ENCODE results near the gene TP53.
"Not testable (repeated sequence)": the region's sequence is repeated elsewhere in the genome, so short reads cannot be mapped to it uniquely, and the experiment has no call there.

Gene TP53

GRCh38 chr17:7644775-7645174 lies 42.5 kb downstream of the TP53 start:
- H3K4me3 Mint-ChIP-seq: peak overlapping the region; percentile 4
- H3K9me3 Mint-ChIP-seq: no peaks in the 10 kb centered on the region
- H3K4me1 Mint-ChIP-seq (ENCODE audit: low read depth): peaks cover 34% of the 10 kb centered on the region
- no peaks in the 10 kb centered on the region for H3K36me3 Mint-ChIP-seq (ENCODE audit: low read depth)
- intact Hi-C loops (cut with micrococcal nuclease): no loop called here
- H3K27ac Mint-ChIP-seq: peak overlapping the region; percentile 48
- H3K27me3 Mint-ChIP-seq: peaks cover 17% of the 10 kb centered on the region

- H3K27ac Mint-ChIP-seq; H3K9me3 Mint-ChIP-seq; H3K4me3 Mint-ChIP-seq; H3K36me3 Mint-ChIP-seq (ENCODE audit: low read depth); intact Hi-C loops (cut with micrococcal nuclease); H3K27me3 Mint-ChIP-seq: not testable (repeated sequence)
- H3K4me1 Mint-ChIP-seq (ENCODE audit: low read depth): peaks cover 28% of the 10 kb centered on the region
These were observed 45.7 kb downstream of the TP53 start for GRCh38 chr17:7641635-7642034.

- Mint-ChIP-seq H3K4me1 (ENCODE audit: low read depth) (peaks cover 21% of the 10 kb centered on the region), H3K27ac (no peak overlapping the region), H3K27me3 (peaks cover 8% of the 10 kb centered on the region), H3K9me3 (no peaks in the 10 kb centered on the region), H3K36me3 (ENCODE audit: low read depth) (no peaks in the 10 kb centered on the region), H3K4me3 (no peak overlapping the region)
- intact Hi-C loops (cut with micrococcal nuclease): no loop called here
These were observed 46.5 kb downstream of the TP53 start for GRCh38 chr17:7640783-7641182.

DNA sequence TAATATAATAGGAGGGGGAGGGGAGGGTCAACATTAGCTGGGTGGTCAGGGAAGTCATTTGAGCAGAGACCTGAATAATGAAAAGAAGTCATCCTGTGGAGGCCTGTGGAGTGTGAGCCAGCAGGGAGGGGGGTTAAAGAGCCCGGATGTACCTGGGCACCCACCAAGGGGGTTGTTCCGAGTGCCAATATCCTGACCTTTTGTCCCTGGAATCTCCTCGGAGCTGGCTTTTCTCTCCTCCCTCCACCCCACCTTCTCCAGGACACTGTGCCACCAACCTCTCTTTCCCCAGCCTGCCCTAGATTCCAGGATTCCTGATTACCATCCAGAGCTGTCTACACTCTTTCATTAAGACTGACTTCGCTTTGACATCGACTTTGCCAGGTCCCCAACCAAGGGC lies 51.1 kb downstream of the TP53 start:
- no peaks in the 10 kb centered on the region for H3K36me3 Mint-ChIP-seq (ENCODE audit: low read depth)
- H3K27ac Mint-ChIP-seq: peak overlapping the region; percentile 8
- H3K4me3 Mint-ChIP-seq: no peak overlapping the region
- H3K9me3 Mint-ChIP-seq: no peaks in the 10 kb centered on the region
- H3K27me3 Mint-ChIP-seq: peaks cover 14% of the 10 kb centered on the region
- intact Hi-C loops (cut with micrococcal nuclease): no loop called here
- H3K4me1 Mint-ChIP-seq (ENCODE audit: low read depth): peaks cover 5% of the 10 kb centered on the region

GRCh38 chr17:7634384-7634783 lies 52.9 kb downstream of the TP53 start:
- Mint-ChIP-seq H3K27me3 (peaks cover 11% of the 10 kb centered on the region), H3K27ac (no peak overlapping the region), H3K36me3 (ENCODE audit: low read depth) (no peaks in the 10 kb centered on the region), H3K4me1 (ENCODE audit: low read depth) (peaks cover 5% of the 10 kb centered on the region), H3K4me3 (no peak overlapping the region), H3K9me3 (no peaks in the 10 kb centered on the region)
- intact Hi-C loops (cut with micrococcal nuclease): no loop called here

DNA sequence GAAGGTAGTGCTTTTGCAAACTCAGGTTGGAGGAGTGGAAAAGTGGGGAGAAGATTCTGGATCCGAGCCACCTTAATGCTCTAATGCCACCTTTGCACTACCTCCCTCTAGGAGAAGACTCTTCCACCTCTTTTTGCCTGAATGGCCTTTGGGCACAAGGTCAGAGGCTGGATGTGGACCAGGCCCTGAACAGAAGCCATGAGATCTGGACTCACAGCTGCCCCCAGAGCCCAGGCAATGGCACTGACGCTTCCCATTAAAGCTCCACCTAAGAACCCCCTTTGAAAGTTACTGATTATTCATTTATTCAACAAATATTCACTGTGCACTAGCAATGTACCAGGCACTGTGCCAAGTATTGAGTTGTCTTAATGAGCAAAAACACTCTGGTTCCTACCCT lies 54.2 kb downstream of the TP53 start:
- Mint-ChIP-seq H3K9me3 (no peaks in the 10 kb centered on the region), H3K36me3 (ENCODE audit: low read depth) (no peaks in the 10 kb centered on the region), H3K4me1 (ENCODE audit: low read depth) (peaks cover 5% of the 10 kb centered on the region), H3K4me3 (no peak overlapping the region), H3K27ac (peak overlapping the region; percentile 49), H3K27me3 (peaks cover 11% of the 10 kb centered on the region)
- intact Hi-C loops (cut with micrococcal nuclease): no loop called here

DNA sequence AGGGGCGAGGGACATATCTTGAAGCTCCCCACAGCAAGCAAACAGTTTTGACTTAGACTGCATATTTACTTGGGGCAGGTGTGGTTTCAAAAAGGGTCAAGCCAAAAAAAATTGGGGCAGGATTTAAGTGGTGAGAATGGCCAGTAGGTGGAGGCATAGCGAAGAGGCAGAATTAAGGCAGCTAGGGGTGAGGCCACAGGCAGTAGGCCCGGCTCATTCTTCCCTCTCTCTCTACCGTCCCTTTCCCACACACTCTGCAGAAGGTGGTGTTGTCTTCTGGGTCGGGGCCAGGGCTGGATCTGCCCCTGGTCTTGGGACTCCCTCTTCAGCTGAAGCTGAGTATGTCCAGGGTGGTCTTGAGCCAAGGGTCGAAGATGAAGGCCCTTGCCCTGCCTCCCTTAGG lies 54.8 kb downstream of the TP53 start:
- Mint-ChIP-seq H3K36me3 (ENCODE audit: low read depth) (peaks cover 2% of the 10 kb centered on the region), H3K27ac (peak overlapping the region; percentile 49), H3K4me3 (no peak overlapping the region), H3K4me1 (ENCODE audit: low read depth) (peaks cover 5% of the 10 kb centered on the region), H3K9me3 (no peaks in the 10 kb centered on the region), H3K27me3 (peaks cover 11% of the 10 kb centered on the region)
- intact Hi-C loops (cut with micrococcal nuclease): loop anchor here (1.0 kb wide), 2 partner anchors 41 to 54 kb away; no protein-coding TSS in a partner anchor

DNA sequence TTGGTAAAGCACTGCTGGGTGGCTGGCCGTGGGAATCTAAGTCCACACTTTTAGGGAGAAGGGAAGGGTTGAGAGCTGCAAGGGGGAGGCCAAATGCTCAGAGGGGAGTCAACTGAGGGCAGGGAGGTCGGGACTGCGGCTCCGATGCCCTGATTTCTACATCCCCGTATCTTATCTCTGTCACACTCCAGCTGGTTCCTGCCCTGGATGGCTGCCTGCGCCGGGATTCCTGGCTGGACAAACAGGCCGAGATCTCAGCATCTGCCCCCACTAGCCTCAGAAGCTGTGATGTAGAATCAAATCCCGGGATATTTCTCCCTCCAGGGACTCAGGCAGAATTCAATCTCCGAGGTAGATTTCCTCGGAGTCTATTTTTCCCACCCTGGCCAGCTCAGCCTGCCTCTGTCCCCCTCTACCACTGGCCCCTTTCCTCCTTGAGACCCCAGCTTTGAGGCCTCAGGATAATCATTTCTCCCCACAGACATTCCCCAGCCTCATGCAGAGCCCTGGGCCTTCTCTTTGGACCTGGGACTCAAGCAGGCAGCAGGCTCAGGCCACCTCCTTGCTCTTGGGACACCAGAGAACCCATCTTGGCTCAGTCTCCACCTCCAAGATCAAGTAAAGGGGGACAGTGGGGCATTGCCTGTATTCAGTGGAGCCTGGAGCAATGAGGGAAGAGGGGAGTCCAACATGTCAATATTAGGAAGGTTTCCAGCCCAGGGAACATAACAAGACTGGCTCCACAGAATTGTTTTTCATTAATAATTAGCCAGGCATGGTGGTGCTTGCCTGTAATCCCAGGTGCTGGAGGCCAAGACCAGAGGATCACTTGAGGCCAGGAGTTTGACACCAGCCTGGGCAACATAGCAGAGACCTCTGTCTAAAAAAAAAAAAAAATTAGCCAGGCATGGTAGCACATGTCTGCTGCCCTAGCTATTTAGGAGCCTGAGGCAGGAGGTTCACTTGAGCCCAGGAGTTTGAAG lies 55.6 kb downstream of the TP53 start:
- Mint-ChIP-seq H3K36me3 (ENCODE audit: low read depth) (peaks cover 10% of the 10 kb centered on the region), H3K4me1 (ENCODE audit: low read depth) (peaks cover 10% of the 10 kb centered on the region), H3K4me3 (no peak overlapping the region), H3K27me3 (peaks cover 11% of the 10 kb centered on the region), H3K27ac (no peak overlapping the region), H3K9me3 (no peaks in the 10 kb centered on the region)
- intact Hi-C loops (cut with micrococcal nuclease): loop anchor here (1.0 kb wide), 2 partner anchors 42 to 55 kb away; no protein-coding TSS in a partner anchor

GRCh38 chr17:7629939-7630571 lies 57.2 kb downstream of the TP53 start, which contains the start of gene SHBG:
SHBG (plus strand) TSS chr17:7630135; CDS start chr17:7630173, 38 bp downstream.
- Mint-ChIP-seq H3K4me3 (no peak within 1 kb of the TSS), H3K9me3 (no peaks in the 10 kb centered on the region), H3K36me3 (ENCODE audit: low read depth) (peaks cover 25% of the 10 kb centered on the region), H3K27me3 (peaks cover 2% of the 10 kb centered on the region), H3K27ac (peak within 1 kb of the TSS; percentile 26), H3K4me1 (ENCODE audit: low read depth) (peaks cover 22% of the 10 kb centered on the region)
- intact Hi-C loops (cut with micrococcal nuclease): no loop called here

DNA sequence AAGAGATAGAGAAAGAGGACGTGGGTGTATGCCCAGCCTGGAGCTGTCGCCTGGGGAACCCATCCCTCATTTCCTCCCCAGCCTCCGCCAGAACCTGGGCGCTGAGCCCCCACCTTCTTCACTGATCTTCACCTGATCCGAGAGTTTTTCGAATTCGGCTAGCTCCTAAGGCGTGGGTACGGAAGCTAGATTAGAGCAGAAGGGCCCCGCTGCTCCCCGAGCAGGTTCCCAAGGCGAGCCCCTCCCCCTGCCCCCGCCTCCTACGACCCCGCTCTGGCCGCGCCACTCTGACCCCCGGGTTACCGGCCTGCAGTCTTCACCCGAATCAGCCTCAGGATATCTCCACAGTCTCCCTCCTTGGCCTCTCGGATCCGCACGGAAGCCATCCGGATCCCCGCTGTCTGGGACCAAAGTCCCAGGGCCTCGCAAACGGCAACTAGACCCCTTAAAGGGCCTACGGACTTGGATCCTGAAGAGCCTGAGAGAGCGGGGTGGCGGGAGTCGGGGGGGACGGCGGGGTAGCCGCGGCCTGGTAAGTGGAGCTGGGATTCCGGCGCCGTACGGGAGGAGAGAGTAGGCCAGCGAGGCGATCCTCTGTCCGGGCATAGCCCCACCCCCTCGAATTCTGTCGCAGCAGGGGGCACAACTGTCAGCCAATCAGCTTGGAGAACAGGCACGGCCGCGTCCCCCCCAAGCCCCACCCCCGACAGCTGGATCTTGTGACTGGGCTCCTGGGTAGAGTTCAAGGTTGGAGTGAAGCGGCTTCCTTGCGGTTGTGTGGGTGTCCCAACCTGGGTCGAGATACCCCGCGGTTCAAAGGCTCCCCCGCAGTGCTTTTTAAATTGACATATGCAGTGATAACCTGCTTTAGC lies 59.8 kb downstream of the TP53 start, which contains the start of gene SAT2:
Gene SAT2, minus strand, starts transcription at position 572 of the 872 bp plus-strand sequence. Its CDS starts 186 bp downstream, at position 386.
- intact Hi-C loops (cut with micrococcal nuclease): loop anchor here (1.0 to 2.0 kb wide), 2 partner anchors 12 to 61 kb away; partner anchors contain the start of gene WRAP53
- Mint-ChIP-seq H3K9me3 (no peaks in the 10 kb centered on the region), H3K4me3 (peak within 1 kb of the TSS; percentile 92), H3K27me3 (no peaks in the 10 kb centered on the region), H3K4me1 (ENCODE audit: low read depth) (peaks cover 18% of the 10 kb centered on the region), H3K27ac (peak within 1 kb of the TSS; percentile 96), H3K36me3 (ENCODE audit: low read depth) (peaks cover 33% of the 10 kb centered on the region)

DNA sequence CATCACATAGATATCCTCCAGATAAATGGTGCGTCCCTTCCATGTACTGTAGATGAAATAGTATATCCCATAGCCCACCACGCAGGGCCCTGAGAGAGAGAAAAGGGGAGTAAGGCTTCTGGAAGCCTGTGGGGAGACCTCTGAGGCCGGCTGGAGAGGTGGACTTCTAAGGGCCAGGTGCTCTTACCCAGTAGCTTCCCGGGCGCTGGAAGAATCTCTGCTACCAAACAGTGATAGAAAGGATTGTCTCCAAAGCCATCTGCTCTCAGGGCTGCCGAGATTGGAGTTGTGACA lies 60.4 kb downstream of the TP53 start:
- H3K4me1 Mint-ChIP-seq (ENCODE audit: low read depth): peaks cover 17% of the 10 kb centered on the region
- intact Hi-C loops (cut with micrococcal nuclease): loop anchor here (1.0 to 2.0 kb wide), 2 partner anchors 12 to 62 kb away; partner anchors contain the start of gene WRAP53
- H3K27ac Mint-ChIP-seq: peak overlapping the region; percentile 96
- peak overlapping the region; percentile 92 for H3K4me3 Mint-ChIP-seq
- H3K36me3 Mint-ChIP-seq (ENCODE audit: low read depth): peaks cover 33% of the 10 kb centered on the region
- H3K9me3 Mint-ChIP-seq: no peaks in the 10 kb centered on the region
- H3K27me3 Mint-ChIP-seq: no peaks in the 10 kb centered on the region

DNA sequence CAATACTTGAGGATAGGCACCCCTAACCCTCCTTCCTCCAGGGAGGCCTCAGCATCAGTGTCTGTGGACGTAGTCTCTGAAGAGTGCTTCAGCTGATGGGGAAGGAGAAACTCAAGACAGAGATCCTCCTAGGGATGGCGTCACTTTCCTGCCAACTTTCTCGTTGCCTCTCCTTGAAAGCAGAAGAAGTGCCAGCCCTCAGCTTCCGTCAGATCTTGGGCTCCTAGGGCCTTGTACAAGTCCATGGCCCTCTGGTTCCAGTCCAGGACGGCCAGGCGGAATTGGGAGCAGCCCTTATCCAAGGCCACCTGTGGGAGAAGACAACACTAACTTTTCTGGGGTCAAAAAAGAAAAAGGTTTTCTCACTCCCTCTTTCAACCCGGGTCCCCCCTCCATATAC lies 61.0 kb downstream of the TP53 start:
- intact Hi-C loops (cut with micrococcal nuclease): loop anchor here (2.0 kb wide), 1 partner anchor 62 kb away; the partner anchor contains the start of gene WRAP53
- Mint-ChIP-seq H3K27me3 (no peaks in the 10 kb centered on the region), H3K4me1 (ENCODE audit: low read depth) (peaks cover 17% of the 10 kb centered on the region), H3K27ac (peak overlapping the region; percentile 96), H3K4me3 (peak overlapping the region; percentile 92), H3K9me3 (no peaks in the 10 kb centered on the region), H3K36me3 (ENCODE audit: low read depth) (peaks cover 33% of the 10 kb centered on the region)

- H3K4me1 Mint-ChIP-seq (ENCODE audit: low read depth): peaks cover 17% of the 10 kb centered on the region
- intact Hi-C loops (cut with micrococcal nuclease): loop anchor here (2.0 kb wide), 1 partner anchor 63 kb away; the partner anchor contains the start of gene WRAP53
- peaks cover 33% of the 10 kb centered on the region for H3K36me3 Mint-ChIP-seq (ENCODE audit: low read depth)
- H3K4me3 Mint-ChIP-seq, H3K27me3 Mint-ChIP-seq, H3K9me3 Mint-ChIP-seq: not testable (repeated sequence)
- H3K27ac Mint-ChIP-seq: peak overlapping the region; percentile 96
These were observed 61.5 kb downstream of the TP53 start for GRCh38 chr17:7625749-7626148.
